Mesendoderm (in vitro differentiated cells): ENCODE data around the gene PLIN4.

Source experiments
- DNase-seq: peaks from one replicate; pipeline ENCODE4 v3.0.0; 2013
- H2AK5ac ChIP-seq: 2 replicates; pipeline ENCODE4 v1.6.1; 2013; ENCODE audit warnings: low read length, inconsistent platforms
- H2BK120ac ChIP-seq: 2 replicates; pipeline ENCODE4 v1.6.1; 2013; ENCODE audit warnings: low read depth, mild to moderate bottlenecking, low read length, moderate library complexity, mixed read lengths
- H2BK15ac ChIP-seq: replicated peaks from 2 replicates; pipeline ENCODE4 v1.6.1; 2013; ENCODE audit warnings: low read depth, mild to moderate bottlenecking, moderate library complexity
- H2BK5ac ChIP-seq: 2 replicates; pipeline ENCODE4 v1.6.1; 2013; ENCODE audit warnings: low read length, inconsistent platforms
- H3K18ac ChIP-seq: 2 replicates; pipeline ENCODE4 v1.6.1; 2013; ENCODE audit warnings: mild to moderate bottlenecking, low read length, mixed read lengths
- H3K23ac ChIP-seq: one replicate; pipeline ENCODE4 v1.6.1; 2013; ENCODE audit warnings: low read length
- H3K27ac ChIP-seq: 2 replicates; pipeline ENCODE4 v1.5.1; 2013; ENCODE audit warnings: low read depth, mild to moderate bottlenecking, inconsistent platforms, low read length, moderate library complexity
- H3K27me3 ChIP-seq: 2 replicates; pipeline ENCODE4 v1.6.1; 2013; ENCODE audit warnings: low read length, control low read depth, mild to moderate bottlenecking, inconsistent platforms; ENCODE audit not compliant: insufficient read depth, poor library complexity
- H3K36me3 ChIP-seq: 2 replicates; pipeline ENCODE4 v1.6.1; 2013; ENCODE audit warnings: low read length, inconsistent platforms; ENCODE audit not compliant: control insufficient read depth, insufficient read depth
- H3K4ac ChIP-seq: one replicate; pipeline ENCODE4 v1.6.1; 2013; ENCODE audit warnings: low read depth, mild to moderate bottlenecking, low read length, moderate library complexity
- H3K4me1 ChIP-seq: 2 replicates; pipeline ENCODE4 v1.6.1; 2013; ENCODE audit warnings: low read depth, low read length, inconsistent platforms; ENCODE audit not compliant: control insufficient read depth
- H3K4me2 ChIP-seq: 2 replicates; pipeline ENCODE4 v1.6.1; 2013; ENCODE audit warnings: low read length
- H3K4me3 ChIP-seq: 2 replicates; pipeline ENCODE4 v1.5.1; 2013; ENCODE audit warnings: mild to moderate bottlenecking, low read length
- H3K56ac ChIP-seq: one replicate; pipeline ENCODE4 v1.6.1; 2013; ENCODE audit warnings: low read length
- H3K79me1 ChIP-seq: 2 replicates; pipeline ENCODE4 v1.6.1; 2013; ENCODE audit warnings: low read length, inconsistent platforms
- H3K79me2 ChIP-seq: 2 replicates; pipeline ENCODE4 v1.6.1; 2013; ENCODE audit warnings: mild to moderate bottlenecking, low read length; ENCODE audit not compliant: control insufficient read depth, insufficient read depth
- H3K9ac ChIP-seq: 2 replicates; pipeline ENCODE4 v1.6.1; 2013; ENCODE audit warnings: low read length, inconsistent platforms
- H4K5ac ChIP-seq: one replicate; pipeline ENCODE4 v1.6.1; 2013; ENCODE audit warnings: low read length
- H4K8ac ChIP-seq: one replicate; pipeline ENCODE4 v1.6.1; 2013; ENCODE audit warnings: low read depth, mild to moderate bottlenecking, control low read depth, low read length, moderate library complexity
- whole genome bisulfite sequencing: extraction: QIAGEN DNeasy Blood & Tissue Kit; methylation state at CpG from one replicate; pipeline ENCODE4 v1.1.7; 2013; ENCODE audit warnings: low lambda C conversion rate, missing lambda C conversion rate; ENCODE audit not compliant: insufficient coverage; ENCODE audit errors: extremely low coverage; 5-methylcytosine and 5-hydroxymethylcytosine counted together

PLIN4 gene

DNA sequence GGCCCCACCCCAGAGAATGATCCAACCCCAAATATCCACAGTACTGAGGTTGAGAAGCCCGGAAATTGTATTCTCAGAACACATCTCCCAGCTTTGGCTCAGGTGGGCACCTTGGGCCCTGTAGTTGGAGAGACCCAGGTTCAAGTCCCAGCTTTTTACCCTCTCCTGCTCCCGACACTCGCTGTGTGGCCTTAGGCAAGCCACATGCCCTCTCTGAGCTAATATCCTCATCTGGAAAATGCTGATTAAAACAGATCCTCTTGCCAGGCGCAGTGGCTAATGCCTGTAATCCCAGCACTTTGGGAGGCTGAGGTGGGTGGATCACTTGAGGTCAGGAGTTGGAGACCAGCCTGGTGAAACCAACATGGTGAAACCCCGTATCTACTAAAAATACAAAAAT lies 2.6 kb downstream of the PLIN4 start:
- no peak overlapping the region for H4K5ac ChIP-seq
- H3K27me3 ChIP-seq: no peaks in the 10 kb centered on the region
- no peaks in the 10 kb centered on the region for H3K79me1 ChIP-seq
- no peaks in the 10 kb centered on the region for H3K4me1 ChIP-seq
- no peak overlapping the region for H3K23ac ChIP-seq
- no peak overlapping the region for H4K8ac ChIP-seq
- H3K79me2 ChIP-seq: no peaks in the 10 kb centered on the region
- DNase-seq: no peak
- no peak overlapping the region for H2AK5ac ChIP-seq
- H2BK15ac ChIP-seq: no peak overlapping the region
- no peaks in the 10 kb centered on the region for H3K36me3 ChIP-seq
- no peak overlapping the region for H2BK5ac ChIP-seq
- WGBS: no CpG with 5 or more reads among the region's 5 CpGs
- H3K9ac ChIP-seq: no peak overlapping the region
- H3K4me2 ChIP-seq: no peak overlapping the region
- no peak overlapping the region for H3K27ac ChIP-seq
- H3K4me3 ChIP-seq: no peak overlapping the region
- H3K18ac ChIP-seq: no peak overlapping the region
- H2BK120ac ChIP-seq: no peak overlapping the region
- no peak overlapping the region for H3K56ac ChIP-seq
- H3K4ac ChIP-seq: no peak overlapping the region

DNA sequence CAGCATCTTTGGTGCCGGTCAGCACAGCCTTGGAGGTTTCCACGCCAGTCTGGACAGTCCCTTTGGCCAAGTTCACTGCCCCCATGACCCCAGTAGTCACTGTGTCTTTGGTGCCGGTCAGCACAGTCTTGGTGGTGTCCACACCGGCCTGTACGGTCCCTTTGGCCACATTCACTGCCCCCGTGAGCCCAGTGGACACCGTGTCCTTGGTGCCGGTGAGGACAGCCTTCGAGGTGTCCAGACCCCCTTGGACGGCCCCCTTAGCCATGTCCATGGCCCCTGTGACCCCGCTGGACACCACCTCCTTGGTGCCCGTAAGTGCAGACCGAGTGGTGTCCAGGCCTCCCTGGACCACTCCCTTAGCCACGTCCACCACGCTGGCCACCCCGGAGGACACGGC lies 5.0 kb downstream of the PLIN4 start:
- no peaks in the 10 kb centered on the region for H3K4me1 ChIP-seq
- H3K56ac ChIP-seq: no peak overlapping the region
- no peaks in the 10 kb centered on the region for H3K79me1 ChIP-seq
- no peak overlapping the region for H4K5ac ChIP-seq
- H2AK5ac ChIP-seq: no peak overlapping the region
- no peak overlapping the region for H3K9ac ChIP-seq
- no peaks in the 10 kb centered on the region for H3K36me3 ChIP-seq
- no peak overlapping the region for H3K27ac ChIP-seq
- no peak overlapping the region for H3K18ac ChIP-seq
- H3K27me3 ChIP-seq: no peaks in the 10 kb centered on the region
- H3K23ac ChIP-seq: no peak overlapping the region
- WGBS: no CpG with 5 or more reads among the region's 17 CpGs
- no peak overlapping the region for H2BK5ac ChIP-seq
- no peak overlapping the region for H3K4me2 ChIP-seq
- no peak overlapping the region for H2BK15ac ChIP-seq
- no peak overlapping the region for H3K4ac ChIP-seq
- no peak overlapping the region for H2BK120ac ChIP-seq
- no peak overlapping the region for H4K8ac ChIP-seq
- H3K4me3 ChIP-seq: no peak overlapping the region
- H3K79me2 ChIP-seq: no peaks in the 10 kb centered on the region
- no peak for DNase-seq

DNA sequence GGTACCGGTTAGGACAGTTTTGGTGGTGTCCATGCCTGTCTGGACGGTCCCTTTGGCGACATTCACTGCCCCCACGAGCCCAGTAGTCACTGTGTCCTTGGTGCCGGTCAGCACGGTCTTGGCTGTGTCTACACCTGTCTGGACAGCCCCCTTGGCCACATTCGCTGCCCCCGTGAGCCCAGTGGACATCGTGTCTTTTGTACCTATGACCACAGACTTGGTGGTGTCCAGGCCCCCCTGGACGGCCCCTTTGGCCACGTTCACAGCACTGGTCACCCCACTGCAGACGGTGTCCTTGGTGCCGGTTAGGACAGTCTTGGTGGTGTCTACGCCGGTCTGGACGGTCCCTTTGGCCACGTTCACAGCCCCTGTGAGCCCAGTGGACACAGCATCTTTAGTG lies 6.2 kb downstream of the PLIN4 start:
- no peaks in the 10 kb centered on the region for H3K4me1 ChIP-seq
- no peaks in the 10 kb centered on the region for H3K36me3 ChIP-seq
- no peak overlapping the region for H3K56ac ChIP-seq
- no peak overlapping the region for H3K27ac ChIP-seq
- no peak overlapping the region for H3K18ac ChIP-seq
- H4K8ac ChIP-seq: no peak overlapping the region
- no peak overlapping the region for H3K4me3 ChIP-seq
- WGBS: no CpG with 5 or more reads among the region's 17 CpGs
- H3K27me3 ChIP-seq: no peaks in the 10 kb centered on the region
- H3K79me2 ChIP-seq: no peaks in the 10 kb centered on the region
- no peak overlapping the region for H2BK5ac ChIP-seq
- H3K23ac ChIP-seq: no peak overlapping the region
- DNase-seq: no peak
- no peak overlapping the region for H2BK120ac ChIP-seq
- H3K4me2 ChIP-seq: no peak overlapping the region
- H2BK15ac ChIP-seq: no peak overlapping the region
- no peak overlapping the region for H2AK5ac ChIP-seq
- no peak overlapping the region for H3K4ac ChIP-seq
- no peak overlapping the region for H3K9ac ChIP-seq
- no peaks in the 10 kb centered on the region for H3K79me1 ChIP-seq
- no peak overlapping the region for H4K5ac ChIP-seq

DNA sequence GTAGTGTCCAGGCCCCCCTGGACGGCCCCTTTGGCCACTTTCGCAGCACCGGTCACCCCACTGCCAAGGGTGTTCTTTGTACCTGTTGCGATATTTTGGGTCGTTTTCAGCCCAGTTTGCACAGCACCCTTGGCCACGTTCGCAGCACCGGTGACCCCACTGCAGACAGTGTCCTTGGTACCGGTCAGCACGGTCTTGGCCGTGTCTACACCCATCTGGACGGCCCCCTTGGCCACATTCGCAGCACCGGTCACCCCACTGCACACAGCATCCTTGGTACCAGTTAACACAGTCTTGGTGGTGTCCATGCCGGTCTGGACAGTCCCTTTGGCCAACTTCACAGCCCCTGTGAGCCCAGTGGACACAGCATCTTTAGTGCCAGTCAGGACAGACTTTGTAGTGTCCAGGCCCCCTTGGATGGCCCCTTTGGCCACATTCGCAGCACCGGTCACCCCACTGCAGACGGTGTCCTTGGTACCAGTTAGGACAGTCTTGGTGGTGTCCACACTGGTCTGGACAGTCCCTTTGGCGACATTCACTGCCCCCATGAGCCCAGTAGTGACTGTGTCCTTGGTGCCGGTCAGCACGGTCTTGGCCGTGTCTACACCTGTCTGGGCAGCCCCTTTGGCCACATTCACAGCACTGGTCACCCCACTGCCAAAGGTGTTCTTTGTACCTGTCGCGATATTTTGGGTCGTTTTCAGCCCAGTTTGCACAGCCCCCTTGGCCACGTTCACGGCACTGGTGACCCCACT lies 6.8 kb downstream of the PLIN4 start:
- no peak overlapping the region for H3K23ac ChIP-seq
- no peak overlapping the region for H4K8ac ChIP-seq
- no peak overlapping the region for H4K5ac ChIP-seq

DNA sequence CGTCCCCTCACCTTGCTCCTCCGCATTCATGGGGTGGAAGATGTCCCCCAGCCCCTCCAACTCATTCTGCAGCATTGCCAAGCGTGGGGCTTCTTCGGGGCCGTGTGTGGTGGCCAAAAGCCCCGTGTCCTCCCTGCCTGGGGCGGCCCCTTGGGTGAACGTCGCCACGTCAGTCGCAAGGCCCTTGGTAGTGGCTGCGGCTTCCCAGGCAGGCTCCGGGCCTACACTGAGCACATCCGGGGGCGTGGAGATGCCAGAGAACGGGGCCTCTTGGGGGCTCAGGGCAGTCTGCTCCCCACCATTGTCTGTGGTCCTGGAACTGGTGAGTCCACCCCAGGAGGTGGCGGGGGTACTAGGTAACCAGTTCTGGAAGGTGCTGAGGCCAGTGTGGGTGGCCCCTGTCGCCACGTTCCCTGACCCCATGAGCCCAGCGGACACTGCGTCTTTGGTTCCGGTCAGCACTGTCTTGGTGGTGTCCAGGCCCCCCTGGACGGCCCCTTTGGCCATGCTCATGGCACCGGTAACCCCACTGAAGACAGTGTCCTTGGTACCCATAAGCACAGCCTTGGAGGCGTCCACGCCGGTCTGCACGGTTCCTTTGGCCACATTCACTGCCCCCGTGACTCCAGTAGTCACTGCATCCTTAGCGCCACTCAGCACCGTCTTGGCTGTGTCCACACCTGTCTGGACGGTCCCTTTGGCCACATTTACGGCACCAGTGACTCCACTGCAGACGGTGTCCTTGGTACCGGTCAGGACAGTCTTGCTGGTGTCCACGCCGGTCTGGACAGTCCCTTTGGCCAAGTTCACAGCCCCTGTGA lies 7.6 kb downstream of the PLIN4 start:
- Histone ChIP-seq H3K4me2 (no peak overlapping the region), H3K79me2 (no peaks in the 10 kb centered on the region), H3K36me3 (no peaks in the 10 kb centered on the region), H3K27me3 (no peaks in the 10 kb centered on the region), H3K23ac (no peak overlapping the region), H3K79me1 (no peaks in the 10 kb centered on the region), H2BK5ac (no peak overlapping the region), H2BK15ac (no peak overlapping the region), H3K56ac (no peak overlapping the region), H3K9ac (no peak overlapping the region), H3K4me1 (no peaks in the 10 kb centered on the region), H3K4ac (no peak overlapping the region), H4K5ac (no peak overlapping the region), H3K27ac (no peak overlapping the region), H4K8ac (no peak overlapping the region), H2BK120ac (no peak overlapping the region), H3K4me3 (no peak overlapping the region), H3K18ac (no peak overlapping the region), H2AK5ac (no peak overlapping the region)
- no peak for DNase-seq
- WGBS: no CpG with 5 or more reads among the region's 37 CpGs

More for the DNA sequence above, 6.8 kb downstream of the PLIN4 start:
- Histone ChIP-seq H3K79me1 (no peaks in the 10 kb centered on the region), H3K4me1 (no peaks in the 10 kb centered on the region), H3K4me2 (no peak overlapping the region), H2BK5ac (no peak overlapping the region), H3K79me2 (no peaks in the 10 kb centered on the region), H3K18ac (no peak overlapping the region), H3K56ac (no peak overlapping the region), H3K9ac (no peak overlapping the region), H3K36me3 (no peaks in the 10 kb centered on the region), H2AK5ac (no peak overlapping the region), H3K27me3 (no peaks in the 10 kb centered on the region), H2BK15ac (no peak overlapping the region), H3K4ac (no peak overlapping the region), H3K27ac (no peak overlapping the region), H3K4me3 (no peak overlapping the region), H2BK120ac (no peak overlapping the region)
- no CpG with 5 or more reads among the region's 27 CpGs for WGBS
- no peak for DNase-seq
